ENCODE measurements around the gene BCL2. TPM values are rescaled to one million over a fixed set of nuclear protein-coding genes. Genes with fewer than 3 reads are reported as not detected.
"Not testable (repeated sequence)": the region's sequence is repeated elsewhere in the genome, so short reads cannot be mapped to it uniquely, and the experiment has no call there.

BCL2 gene
- 4.2 and 13.2 TPM in 2 replicates for total RNA-seq (ENCODE audit: low replicate concordance)

DNA sequence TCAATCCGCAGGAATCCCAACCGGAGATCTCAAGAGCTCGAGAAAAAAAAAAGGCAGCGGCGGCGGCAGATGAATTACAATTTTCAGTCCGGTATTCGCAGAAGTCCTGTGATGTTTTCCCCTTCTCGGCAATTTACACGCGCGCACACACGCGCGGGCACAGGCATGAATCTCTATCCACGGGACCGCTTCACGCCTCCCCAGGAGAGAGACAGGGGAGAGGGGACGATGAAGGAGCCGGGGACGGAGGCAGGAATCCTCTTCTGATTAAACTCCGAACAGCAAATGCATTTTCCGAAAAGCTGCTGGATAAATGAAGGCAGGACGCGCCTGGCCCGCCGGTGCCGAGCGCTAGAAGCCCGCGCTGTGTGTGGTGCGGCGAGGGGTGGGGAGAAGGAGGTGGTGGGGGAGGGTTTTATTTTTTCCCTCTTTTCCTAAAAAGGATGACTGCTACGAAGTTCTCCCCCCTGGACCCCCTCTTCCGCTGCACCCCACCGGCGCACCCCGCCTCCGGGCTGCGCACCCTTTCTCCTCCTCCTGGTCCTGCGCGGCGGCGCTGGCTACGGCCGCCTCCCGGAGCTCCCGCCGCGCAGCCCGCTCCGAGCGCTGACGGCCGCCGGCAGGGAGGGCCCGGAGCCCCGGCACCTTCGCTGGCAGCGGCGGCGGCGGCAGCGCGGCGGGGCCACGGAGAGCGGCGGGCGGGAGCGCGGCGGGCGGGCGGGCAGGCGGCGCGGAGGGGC, at the start of gene BCL2:
Gene BCL2 (minus strand): TSS at position 387 of the 740 bp plus-strand sequence.
- peak; percentile 40 for DNase-seq (ENCODE audit: low read depth)
- TF ChIP-seq, protein P1, sequence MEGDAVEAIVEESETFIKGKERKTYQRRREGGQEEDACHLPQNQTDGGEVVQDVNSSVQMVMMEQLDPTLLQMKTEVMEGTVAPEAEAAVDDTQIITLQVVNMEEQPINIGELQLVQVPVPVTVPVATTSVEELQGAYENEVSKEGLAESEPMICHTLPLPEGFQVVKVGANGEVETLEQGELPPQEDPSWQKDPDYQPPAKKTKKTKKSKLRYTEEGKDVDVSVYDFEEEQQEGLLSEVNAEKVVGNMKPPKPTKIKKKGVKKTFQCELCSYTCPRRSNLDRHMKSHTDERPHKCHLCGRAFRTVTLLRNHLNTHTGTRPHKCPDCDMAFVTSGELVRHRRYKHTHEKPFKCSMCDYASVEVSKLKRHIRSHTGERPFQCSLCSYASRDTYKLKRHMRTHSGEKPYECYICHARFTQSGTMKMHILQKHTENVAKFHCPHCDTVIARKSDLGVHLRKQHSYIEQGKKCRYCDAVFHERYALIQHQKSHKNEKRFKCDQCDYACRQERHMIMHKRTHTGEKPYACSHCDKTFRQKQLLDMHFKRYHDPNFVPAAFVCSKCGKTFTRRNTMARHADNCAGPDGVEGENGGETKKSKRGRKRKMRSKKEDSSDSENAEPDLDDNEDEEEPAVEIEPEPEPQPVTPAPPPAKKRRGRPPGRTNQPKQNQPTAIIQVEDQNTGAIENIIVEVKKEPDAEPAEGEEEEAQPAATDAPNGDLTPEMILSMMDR (IDR thresholded peaks at IDR 0.05; ENCODE audit: insufficient read depth, low read length) = no peak
- peak within 1 kb of the TSS; percentile 74 for H3K4me3 ChIP-seq (ENCODE audit: low read depth, low read length)

DNA sequence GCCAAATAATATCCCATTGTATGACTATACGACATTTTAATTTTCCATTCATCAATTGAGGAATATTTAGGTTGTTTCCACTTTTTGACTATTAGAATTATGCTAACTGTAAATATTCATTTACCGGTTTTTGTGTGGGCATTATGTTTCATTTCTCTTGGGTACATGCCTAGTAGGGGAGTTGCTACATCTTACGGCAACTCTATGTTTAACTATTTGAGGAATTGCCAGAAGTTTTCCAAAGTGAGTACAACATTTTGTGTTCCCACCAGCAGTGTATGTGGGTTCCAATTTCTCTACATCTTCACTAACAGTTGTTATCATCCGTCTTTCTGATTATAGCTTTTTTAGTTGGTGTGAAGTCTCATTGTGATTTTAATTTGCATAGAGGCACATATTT, 49.0 kb upstream of the BCL2 start:
- TF ChIP-seq, protein P1 (IDR thresholded peaks at IDR 0.05; ENCODE audit: insufficient read depth, low read length) = no peak
- H3K4me3 ChIP-seq (ENCODE audit: low read depth, low read length) = no peak overlapping the region
- peak; percentile 48 for DNase-seq (ENCODE audit: low read depth)

- H3K4me3 ChIP-seq (ENCODE audit: low read depth, low read length) = peak within 1 kb of the TSS; percentile 92
- peak; percentile 99 for DNase-seq (ENCODE audit: low read depth)
- TF ChIP-seq, protein P1 (IDR thresholded peaks at IDR 0.05; ENCODE audit: insufficient read depth, low read length) = no peak
These were observed 47.7 kb upstream of the BCL2 start, which contains the start of gene KDSR for GRCh38 chr18:63367053-63367953. TSS of gene KDSR (minus strand) at chr18:63367206. CDS start at chr18:63367118, 88 bp downstream.

- TF ChIP-seq, protein P1 (IDR thresholded peaks at IDR 0.05; ENCODE audit: insufficient read depth, low read length) = no peak
- peak; percentile 51 for DNase-seq (ENCODE audit: low read depth)
- H3K4me3 ChIP-seq (ENCODE audit: low read depth, low read length) = peak overlapping the region; percentile 92
These were observed 46.9 kb upstream of the BCL2 start for GRCh38 chr18:63366213-63367052.

DNA sequence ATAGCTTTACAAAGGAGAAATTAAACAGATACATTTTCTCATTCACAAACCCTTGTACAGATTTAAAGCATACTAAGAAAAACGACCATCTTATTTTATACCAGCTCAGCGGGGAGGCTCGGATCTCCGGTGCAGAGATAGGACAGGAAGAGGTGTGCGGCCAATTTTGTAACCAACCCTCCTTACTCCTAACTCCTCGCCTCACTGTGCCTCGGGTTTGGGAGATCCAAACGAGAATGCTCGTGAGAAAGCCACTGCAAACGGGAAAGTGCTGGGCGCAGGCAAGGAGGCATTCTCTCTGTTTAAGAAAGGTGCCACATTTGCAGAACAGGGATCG, 46.3 kb upstream of the BCL2 start:
- peak; percentile 23 for DNase-seq (ENCODE audit: low read depth)
- TF ChIP-seq, protein P1 (IDR thresholded peaks at IDR 0.05; ENCODE audit: insufficient read depth, low read length) = no peak
- H3K4me3 ChIP-seq (ENCODE audit: low read depth, low read length) = peak overlapping the region; percentile 92

GRCh38 chr18:63363951-63364350, 44.4 kb upstream of the BCL2 start:
- no peak for DNase-seq (ENCODE audit: low read depth)
- no peak overlapping the region for H3K4me3 ChIP-seq (ENCODE audit: low read depth, low read length)
- TF ChIP-seq, protein P1 (IDR thresholded peaks at IDR 0.05; ENCODE audit: insufficient read depth, low read length) = no peak

DNA sequence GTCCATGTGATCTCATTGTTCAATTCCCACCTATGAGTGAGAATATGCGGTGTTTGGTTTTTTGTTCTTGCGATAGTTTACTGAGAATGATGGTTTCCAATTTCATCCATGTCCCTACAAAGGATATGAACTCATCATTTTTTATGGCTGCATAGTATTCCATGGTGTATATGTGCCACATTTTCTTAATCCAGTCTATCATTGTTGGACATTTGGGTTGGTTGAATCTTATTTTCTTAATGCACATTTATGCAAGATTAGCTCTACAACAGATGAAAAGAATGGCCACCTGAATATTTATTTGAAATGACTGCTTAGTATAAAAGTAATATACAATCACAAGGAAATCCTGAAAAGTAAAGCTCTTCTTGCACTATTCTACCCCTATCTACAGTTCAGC, 43.9 kb upstream of the BCL2 start:
- DNase-seq (ENCODE audit: low read depth) = not testable (repeated sequence)

More for the DNA sequence above, 43.9 kb upstream of the BCL2 start:
- not testable (repeated sequence) for H3K4me3 ChIP-seq (ENCODE audit: low read depth, low read length)
